A673 (cell line): ENCODE measurements around the gene MED13. TPM values are rescaled to one million over a fixed set of nuclear protein-coding genes. Genes with fewer than 3 reads are reported as not detected.
A peak's percentile ranks its signal among the peaks of the same experiment; 100 is the strongest.

Source experiments
- BruUV-seq: library from RNA; stranded (reverse); fragments of 400-500 nt; replicated peaks from 2 replicates; lab custom pipeline; 2021; lab: Mats Ljungman, UMichigan
- CTCF ChIA-PET: fragments of 300-600 bp; sonication (Branson Sonifier 250); formaldehyde crosslinking; loops from one replicate; lab custom pipeline; 2022; ENCODE audit warnings: antibody characterized with exemption; lab: Charles Lee
- POLR2A ChIA-PET: fragments of 300-600 bp; sonication (Branson Sonifier 250); formaldehyde crosslinking; loops from one replicate; lab custom pipeline; 2022; ENCODE audit warnings: antibody characterized with exemption; ENCODE audit not compliant: low non-redundant PET; lab: Charles Lee
- DNase-seq: peaks from one replicate; pipeline ENCODE4 v3.0.0-alpha.2; 2015; ENCODE audit warnings: low spot score
- H3K27ac ChIP-seq: fragments of 200-600 bp; sonication (generic); 2 replicates; pipeline ENCODE4 v1.5.1; 2016; ENCODE audit warnings: mixed run types, low read depth, mild to moderate bottlenecking, mixed read lengths, antibody characterized with exemption, low read length; ENCODE audit not compliant: poor library complexity, severe bottlenecking
- H3K27me3 ChIP-seq: fragments of 200-600 bp; sonication (generic); replicated peaks from 2 replicates; pipeline ENCODE4 v1.6.1; 2017; ENCODE audit warnings: mixed run types, low read depth, mild to moderate bottlenecking, mixed read lengths, antibody characterized with exemption, low read length; ENCODE audit not compliant: insufficient read depth, poor library complexity
- H3K36me3 ChIP-seq: fragments of 200-600 bp; sonication (generic); 2 replicates; pipeline ENCODE4 v1.6.1; 2016; ENCODE audit warnings: mixed run types, mild to moderate bottlenecking, mixed read lengths, antibody characterized with exemption, low read length; ENCODE audit not compliant: insufficient read depth, poor library complexity, severe bottlenecking
- H3K4me1 ChIP-seq: fragments of 200-600 bp; sonication (generic); 2 replicates; pipeline ENCODE4 v1.6.1; 2017; ENCODE audit warnings: mixed run types, mild to moderate bottlenecking, mixed read lengths, antibody characterized with exemption, low read length; ENCODE audit not compliant: insufficient read depth, poor library complexity, severe bottlenecking
- H3K4me3 ChIP-seq: fragments of 200-600 bp; sonication (generic); 2 replicates; pipeline ENCODE4 v1.5.1; 2016; ENCODE audit warnings: low read depth, mixed run types, mild to moderate bottlenecking, mixed read lengths, low read length; ENCODE audit not compliant: poor library complexity, severe bottlenecking
- H3K9me3 ChIP-seq: fragments of 200-600 bp; sonication (generic); 2 replicates; pipeline ENCODE4 v1.6.1; 2016; ENCODE audit warnings: mixed run types, low read depth, mild to moderate bottlenecking, mixed read lengths, antibody characterized with exemption, low read length; ENCODE audit not compliant: poor library complexity, severe bottlenecking
- CTCF ChIP-seq: fragments of 300-800, 200-600 bp; sonication (generic); conservative IDR thresholded peaks from 2 replicates; pipeline ENCODE4 v1.5.1; 2017; ENCODE audit warnings: low read depth, mild to moderate bottlenecking, antibody characterized with exemption, low read length, moderate library complexity, mixed read lengths
- EZH2 ChIP-seq: fragments of 200-600 bp; sonication (generic); IDR thresholded peaks from 2 replicates; pipeline ENCODE4 v1.6.1; 2017; ENCODE audit warnings: borderline replicate concordance, low read depth, mild to moderate bottlenecking, mixed read lengths, antibody characterized with exemption, low read length; ENCODE audit not compliant: poor library complexity, severe bottlenecking
- intact Hi-C: fragments of 100-400 bp; cut with micrococcal nuclease; formaldehyde crosslinking; loops from one replicate; pipeline ENCODE4 v1.10.0; 2022; ENCODE audit not compliant: unreplicated experiment
- total RNA-seq: library from RNA; stranded (reverse); gene quantifications from 2 replicates; pipeline ENCODE4 v1.2.3, GENCODE V29; 2021

MED13 gene
- total RNA-seq, 1 experiment from 2014 or later = 65.0 TPM

- no peak overlapping the region for H3K4me3 ChIP-seq
- H3K27me3 ChIP-seq = no peaks in the 10 kb centered on the region
- intact Hi-C loops = loop anchor here (2.0 kb wide), 2 partner anchors 45 to 473 kb away; partner anchors contain the start of gene MED13
- H3K9me3 ChIP-seq = no peaks in the 10 kb centered on the region
- no TSS peak for BruUV-seq
- ChIA-PET POLR2A (no interaction called here), CTCF (interaction anchor here (0.5 to 1.3 kb wide), 11 partner anchors 12 to 1138 kb away, joined by 3 to 12 read pairs (median 4); partner anchors contain the start of gene BRIP1)
- peak; percentile 86 for DNase-seq
- peaks cover 6% of the 10 kb centered on the region for H3K4me1 ChIP-seq
- TF ChIP-seq CTCF (peak; percentile 85), EZH2 (no peak)
- no peaks in the 10 kb centered on the region for H3K36me3 ChIP-seq
- no peak overlapping the region for H3K27ac ChIP-seq
These were observed 44.4 kb upstream of the MED13 start for GRCh38 chr17:62109378-62109902.

DNA sequence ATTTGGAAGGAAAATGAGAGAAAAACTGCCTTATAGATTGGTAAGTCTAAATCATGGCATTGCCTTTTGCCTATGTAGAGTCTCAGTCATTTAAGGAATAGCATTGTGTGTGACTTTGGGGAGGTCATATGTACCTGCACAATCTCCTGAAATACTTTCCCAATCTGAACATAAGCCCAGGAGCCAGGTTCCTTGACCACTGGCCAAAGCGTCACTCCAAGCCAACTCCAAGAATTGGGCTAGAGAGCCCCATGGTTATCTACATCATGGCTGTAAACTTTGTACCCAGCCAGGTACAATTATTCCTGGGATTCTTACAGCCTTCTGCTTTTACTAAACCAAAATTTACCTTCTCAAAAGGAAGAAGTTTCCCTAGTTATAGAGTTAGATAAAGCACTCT, 40.8 kb upstream of the MED13 start:
- BruUV-seq = no TSS peak
- intact Hi-C loops = no loop called here
- Histone ChIP-seq H3K36me3 (no peaks in the 10 kb centered on the region), H3K4me1 (no peaks in the 10 kb centered on the region), H3K27me3 (no peaks in the 10 kb centered on the region), H3K4me3 (no peak overlapping the region), H3K9me3 (no peaks in the 10 kb centered on the region), H3K27ac (no peak overlapping the region)
- ChIA-PET POLR2A (no interaction called here), CTCF (no interaction called here)
- no peak for DNase-seq
- TF ChIP-seq EZH2 (no peak), CTCF (no peak)

- intact Hi-C loops = no loop called here
- no peaks in the 10 kb centered on the region for H3K36me3 ChIP-seq
- H3K4me1 ChIP-seq = no peaks in the 10 kb centered on the region
- BruUV-seq = no TSS peak
- H3K27me3 ChIP-seq = no peaks in the 10 kb centered on the region
- no peak for TF ChIP-seq CTCF
- TF ChIP-seq EZH2 = no peak
- H3K27ac ChIP-seq = no peak overlapping the region
- ChIA-PET POLR2A (no interaction called here), CTCF (no interaction called here)
- H3K9me3 ChIP-seq = no peaks in the 10 kb centered on the region
- H3K4me3 ChIP-seq = no peak overlapping the region
- no peak for DNase-seq
These were observed 40.3 kb upstream of the MED13 start for GRCh38 chr17:62105357-62105756.
